Liver (tissue), 3 donors: ENCODE measurements around the gene EHBP1.

Experiments
- CTCF ChIP-seq: fragments of 150-350 bp; IDR thresholded peaks from 2 replicates; pipeline ENCODE4 v1.5.1; 2017; ENCODE audit warnings: improper control_type of control experiment, low read depth, low read length; ENCODE audit not compliant: missing input control
- MAX ChIP-seq: IDR thresholded peaks from 2 replicates; pipeline ENCODE4 v1.6.1; 2016; ENCODE audit warnings: antibody characterized with exemption
- RXRA ChIP-seq, 2 donors: IDR thresholded peaks; 2 replicates each; pipeline ENCODE4 v1.6.1; 2017 to 2018; ENCODE audit warnings: antibody characterized with exemption in 2 of 2, mild to moderate bottlenecking in 1 of 2
- TAF1 ChIP-seq: conservative IDR thresholded peaks from 2 replicates; pipeline ENCODE4 v1.6.1; 2016; ENCODE audit warnings: antibody characterized with exemption, mild to moderate bottlenecking
- YY1 ChIP-seq: IDR thresholded peaks from 2 replicates; pipeline ENCODE4 v1.6.1; 2016; ENCODE audit warnings: antibody characterized with exemption, mild to moderate bottlenecking
- TF ChIP-seq, protein P1 (sequence below): IDR thresholded peaks from 2 replicates; pipeline ENCODE4 v1.6.1; 2016; ENCODE audit warnings: antibody characterized with exemption, mild to moderate bottlenecking
- donor health status: healthy.
- donor health status: healthy.

GRCh38 chr2:62920070-62920469 lies 214.6 kb downstream of the EHBP1 start:
- no peak for TF ChIP-seq CTCF
- no peak for TF ChIP-seq MAX
- no peak for TF ChIP-seq YY1
- TF ChIP-seq, protein P1, sequence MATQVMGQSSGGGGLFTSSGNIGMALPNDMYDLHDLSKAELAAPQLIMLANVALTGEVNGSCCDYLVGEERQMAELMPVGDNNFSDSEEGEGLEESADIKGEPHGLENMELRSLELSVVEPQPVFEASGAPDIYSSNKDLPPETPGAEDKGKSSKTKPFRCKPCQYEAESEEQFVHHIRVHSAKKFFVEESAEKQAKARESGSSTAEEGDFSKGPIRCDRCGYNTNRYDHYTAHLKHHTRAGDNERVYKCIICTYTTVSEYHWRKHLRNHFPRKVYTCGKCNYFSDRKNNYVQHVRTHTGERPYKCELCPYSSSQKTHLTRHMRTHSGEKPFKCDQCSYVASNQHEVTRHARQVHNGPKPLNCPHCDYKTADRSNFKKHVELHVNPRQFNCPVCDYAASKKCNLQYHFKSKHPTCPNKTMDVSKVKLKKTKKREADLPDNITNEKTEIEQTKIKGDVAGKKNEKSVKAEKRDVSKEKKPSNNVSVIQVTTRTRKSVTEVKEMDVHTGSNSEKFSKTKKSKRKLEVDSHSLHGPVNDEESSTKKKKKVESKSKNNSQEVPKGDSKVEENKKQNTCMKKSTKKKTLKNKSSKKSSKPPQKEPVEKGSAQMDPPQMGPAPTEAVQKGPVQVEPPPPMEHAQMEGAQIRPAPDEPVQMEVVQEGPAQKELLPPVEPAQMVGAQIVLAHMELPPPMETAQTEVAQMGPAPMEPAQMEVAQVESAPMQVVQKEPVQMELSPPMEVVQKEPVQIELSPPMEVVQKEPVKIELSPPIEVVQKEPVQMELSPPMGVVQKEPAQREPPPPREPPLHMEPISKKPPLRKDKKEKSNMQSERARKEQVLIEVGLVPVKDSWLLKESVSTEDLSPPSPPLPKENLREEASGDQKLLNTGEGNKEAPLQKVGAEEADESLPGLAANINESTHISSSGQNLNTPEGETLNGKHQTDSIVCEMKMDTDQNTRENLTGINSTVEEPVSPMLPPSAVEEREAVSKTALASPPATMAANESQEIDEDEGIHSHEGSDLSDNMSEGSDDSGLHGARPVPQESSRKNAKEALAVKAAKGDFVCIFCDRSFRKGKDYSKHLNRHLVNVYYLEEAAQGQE, result no peak
- TF ChIP-seq RXRA (IDR thresholded peaks at IDR 0.05), result no peak
- no peak for TF ChIP-seq TAF1
